NB4 (cell line): ENCODE data around the gene SYNCRIP.

Experiments
- CTCF ChIP-seq: IDR thresholded peaks from one replicate; pipeline ENCODE4 v1.5.1; 2012; ENCODE audit warnings: low read depth, low read length
- MAX ChIP-seq: IDR thresholded peaks from 2 replicates; pipeline ENCODE4 v1.6.1; 2011; ENCODE audit warnings: low read depth, low read length

- TF ChIP-seq CTCF (no peak), MAX (peak; percentile 92)
Measured at GRCh38 chr6:85641897-85642773, 551 bp downstream of the SYNCRIP start.
